ENCODE results near the gene MRPL33.
A peak's percentile ranks its signal among the peaks of the same experiment; 100 is the strongest.
"Not testable (repeated sequence)": the region's sequence is repeated elsewhere in the genome, so short reads cannot be mapped to it uniquely, and the experiment has no call there.

Gene MRPL33

GRCh38 chr2:27742571-27742970, 28.9 kb upstream of the MRPL33 start:
- no peak for DNase-seq

- DNase-seq, result not testable (repeated sequence)
These were observed 26.0 kb upstream of the MRPL33 start for GRCh38 chr2:27745494-27745893.

- DNase-seq, result no peak
These were observed 25.2 kb upstream of the MRPL33 start for GRCh38 chr2:27746325-27746724.

GRCh38 chr2:27747827-27748352, 23.6 kb upstream of the MRPL33 start:
- DNase-seq, result no peak

GRCh38 chr2:27748803-27749554, 22.5 kb upstream of the MRPL33 start:
- not testable (repeated sequence) for DNase-seq

- no peak for DNase-seq
These were observed 20.1 kb upstream of the MRPL33 start for GRCh38 chr2:27751377-27751776.

- no peak for DNase-seq
These were observed 18.8 kb upstream of the MRPL33 start for GRCh38 chr2:27752551-27753237.

GRCh38 chr2:27754138-27754588, 17.4 kb upstream of the MRPL33 start:
- DNase-seq, result peak; percentile 24 to 74 (median 56)

GRCh38 chr2:27754831-27755230, 16.7 kb upstream of the MRPL33 start:
- no peak for DNase-seq

GRCh38 chr2:27756091-27756490, 15.4 kb upstream of the MRPL33 start:
- no peak for DNase-seq

GRCh38 chr2:27756544-27757498, 14.7 kb upstream of the MRPL33 start:
- DNase-seq, result no peak

- no peak for DNase-seq
These were observed 8.3 kb upstream of the MRPL33 start for GRCh38 chr2:27762951-27763906.

GRCh38 chr2:27763907-27764267, 7.6 kb upstream of the MRPL33 start:
- DNase-seq, result no peak

- DNase-seq, result not testable (repeated sequence)
These were observed 7.0 kb upstream of the MRPL33 start for GRCh38 chr2:27764526-27764925.

GRCh38 chr2:27765621-27766286, 5.8 kb upstream of the MRPL33 start:
- DNase-seq, result peak; percentile 18 to 52 (median 40)

- DNase-seq, result no peak
These were observed 5.2 kb upstream of the MRPL33 start for GRCh38 chr2:27766287-27766661.

- no peak for DNase-seq
These were observed 344 bp upstream of the MRPL33 start for GRCh38 chr2:27771202-27771547.

- DNase-seq, result no peak
These were observed 1.3 kb downstream of the MRPL33 start for GRCh38 chr2:27772804-27773203.

- no peak for DNase-seq
These were observed 2.4 kb downstream of the MRPL33 start for GRCh38 chr2:27773959-27774358.

- no peak for DNase-seq
These were observed 4.6 kb downstream of the MRPL33 start for GRCh38 chr2:27776097-27776496.

- no peak for DNase-seq
These were observed 5.2 kb downstream of the MRPL33 start for GRCh38 chr2:27776696-27777095.
